OCI-M2 (cell line): ENCODE data around the gene MYD88.

ENCODE experiments used
- DNase-seq: peaks from one replicate; lab custom pipeline; 2025; ENCODE audit not compliant: unreplicated experiment; lab: John Stamatoyannopoulos, UW

The MYD88 gene

DNA sequence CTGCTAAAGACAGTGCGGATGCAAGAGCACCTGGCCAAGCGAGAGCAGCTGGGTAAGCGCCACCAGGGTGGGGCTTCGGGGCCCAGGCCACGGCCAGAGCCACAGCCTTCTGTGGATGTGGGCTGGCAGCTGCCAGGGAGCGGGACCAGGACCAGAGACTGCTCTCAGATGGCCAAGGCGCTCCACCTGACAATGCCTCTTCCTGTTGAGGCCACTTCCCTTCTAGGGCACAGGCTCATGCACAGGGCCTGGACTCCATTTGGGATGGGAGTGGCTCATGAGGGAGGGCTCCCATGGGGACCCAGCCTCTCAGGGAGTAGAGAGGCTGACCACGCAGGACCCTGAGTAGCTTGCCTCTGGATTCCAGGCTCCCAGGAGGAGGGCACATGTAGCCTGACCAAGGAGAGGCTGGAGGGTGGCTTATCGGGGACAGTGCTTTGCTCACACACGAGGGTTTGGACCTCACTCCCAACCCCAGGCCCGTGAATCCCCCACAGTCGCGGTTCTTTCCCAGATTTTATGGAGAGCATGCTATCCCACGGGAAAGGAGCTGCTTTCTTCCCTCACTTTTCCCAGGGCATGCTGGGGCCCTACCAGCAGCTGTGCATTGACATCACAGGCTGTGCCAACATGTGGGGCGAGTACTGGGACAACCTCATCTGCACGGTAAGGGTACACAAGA is 26.6 kb upstream of the MYD88 start:
- no peak for DNase-seq

DNA sequence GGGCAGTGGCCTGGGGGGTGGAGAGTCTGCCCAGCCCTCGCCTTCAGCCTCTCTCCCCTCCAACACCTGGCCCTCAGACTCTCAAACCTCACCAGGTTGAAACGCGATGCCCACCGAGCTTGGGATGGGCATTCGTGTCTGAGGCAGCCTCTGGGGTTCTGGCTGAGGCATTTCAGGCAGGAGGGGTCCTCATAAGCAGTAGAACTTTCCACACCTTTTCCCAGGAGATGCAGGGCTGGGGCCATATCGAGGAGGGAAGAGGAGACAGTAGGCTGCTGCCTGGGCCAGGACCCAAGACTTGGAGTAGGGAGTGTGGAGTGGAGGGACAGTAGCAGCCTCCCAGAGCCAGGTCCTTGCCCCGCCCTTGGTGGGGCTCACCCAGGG is 26.1 kb upstream of the MYD88 start:
- DNase-seq: no peak

DNA sequence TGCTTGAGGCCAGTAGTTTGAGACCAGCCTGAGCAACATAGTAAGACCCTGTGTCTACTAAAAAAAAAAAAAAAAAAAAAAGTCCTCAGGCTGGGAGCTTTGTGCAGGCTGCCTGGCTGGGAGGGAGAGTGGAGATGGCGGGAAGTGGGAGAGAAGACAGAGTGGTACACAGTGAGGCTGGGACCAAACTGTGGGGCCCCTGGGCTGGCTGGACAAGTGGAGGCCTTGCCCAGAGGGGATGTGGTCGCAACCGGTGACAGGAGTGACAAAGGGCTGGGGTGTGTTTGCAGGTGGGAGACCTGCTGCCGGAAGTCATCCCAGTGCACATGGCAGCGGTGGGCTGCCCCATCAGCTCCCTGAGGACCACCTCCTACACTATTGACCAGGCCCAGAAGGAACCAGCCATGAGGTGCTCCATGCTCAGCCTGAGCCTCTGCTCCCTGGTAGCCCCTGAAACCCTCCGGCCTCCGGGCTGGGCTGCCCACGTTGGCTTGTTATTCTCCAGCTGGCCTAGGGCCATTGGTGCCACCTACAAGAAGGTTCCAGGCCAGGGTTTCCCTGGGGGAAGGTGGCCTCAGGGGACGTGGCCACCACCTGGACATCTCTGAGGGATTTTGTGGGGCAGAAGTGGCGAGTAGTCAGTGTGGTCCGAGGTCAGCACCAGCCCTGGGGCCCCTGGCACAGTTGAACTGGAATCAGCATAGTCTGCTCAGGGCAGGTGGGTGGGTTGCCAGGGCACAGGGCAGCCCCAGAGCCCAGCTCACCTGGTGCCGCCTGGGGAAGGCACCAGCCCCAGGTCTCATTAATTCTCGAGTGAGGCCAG is 24.2 kb upstream of the MYD88 start:
- no peak for DNase-seq

DNA sequence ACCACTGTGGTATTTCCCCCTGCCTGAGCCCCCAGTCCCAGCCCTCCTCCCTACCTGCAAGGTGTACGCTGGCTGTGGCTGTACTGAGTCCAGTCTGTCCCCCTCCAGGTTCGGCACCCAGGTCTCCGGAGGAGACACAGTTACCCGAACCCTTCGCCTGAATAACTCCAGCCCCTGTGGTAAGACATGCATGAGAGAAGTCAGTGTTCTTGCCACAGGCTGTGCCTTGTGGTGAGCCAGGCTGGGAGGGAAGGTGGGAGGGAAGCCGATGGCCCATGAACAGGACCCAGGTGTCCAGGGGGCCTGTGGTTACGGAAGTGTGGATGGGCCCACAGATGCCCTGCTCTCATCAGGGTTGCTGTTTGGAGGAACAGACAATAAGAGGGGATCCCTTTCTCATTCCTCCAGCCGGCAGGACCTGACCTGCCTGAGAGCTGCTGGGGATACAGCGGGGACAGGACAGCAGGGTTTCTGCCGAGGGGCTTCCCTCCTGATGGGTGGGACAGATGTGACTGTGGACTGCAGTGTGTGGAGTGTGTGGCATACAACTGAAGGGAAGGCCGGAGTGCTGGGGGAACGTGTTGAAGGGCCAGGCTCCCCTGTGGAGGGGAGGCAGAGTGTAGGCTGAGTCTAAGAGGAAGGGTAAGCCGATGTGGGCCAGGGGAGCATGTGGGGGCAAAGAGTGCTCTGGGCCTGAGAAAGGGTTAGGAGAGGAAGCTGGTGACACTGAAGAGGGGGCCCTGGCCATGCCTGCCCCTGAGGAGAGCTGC is 23.4 kb upstream of the MYD88 start:
- DNase-seq: no peak

DNA sequence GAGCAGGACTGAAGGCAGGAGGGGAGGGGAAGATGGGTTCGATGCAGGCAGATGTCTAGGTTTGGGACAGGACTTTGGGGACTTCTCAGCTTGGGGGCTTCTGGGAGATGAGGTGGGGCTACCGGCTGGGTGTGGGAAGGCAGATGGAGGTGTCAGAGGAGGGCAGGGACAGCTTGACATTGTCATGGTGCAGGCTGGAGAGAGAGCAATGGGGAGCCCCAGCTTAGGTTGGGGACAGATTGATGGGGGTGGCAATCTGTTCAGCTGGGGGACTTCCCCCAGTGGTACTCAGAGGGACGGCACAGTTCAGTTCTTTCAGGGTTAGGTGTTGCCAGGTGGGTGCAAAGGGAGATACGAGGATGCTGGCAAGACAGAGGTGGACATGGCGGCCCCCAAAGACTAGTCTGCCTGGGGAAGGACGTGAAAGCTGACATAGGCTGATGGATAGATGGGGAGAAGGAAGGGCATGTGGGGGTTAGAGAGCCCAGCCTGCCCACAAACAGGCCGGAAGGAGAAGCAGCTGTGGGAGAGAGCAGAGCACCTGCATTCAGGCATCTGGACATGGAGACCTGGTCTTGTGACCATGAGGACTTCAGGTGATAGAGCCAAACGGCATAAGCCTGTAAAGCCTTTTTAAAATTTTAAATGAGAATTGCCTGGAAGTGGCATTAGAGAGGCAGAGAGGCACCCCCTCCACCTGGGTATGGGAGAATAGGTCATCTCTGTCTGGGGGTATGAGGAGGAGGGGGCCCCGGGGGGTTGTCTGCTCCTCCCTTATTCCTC is 22.6 kb upstream of the MYD88 start:
- DNase-seq: no peak

DNA sequence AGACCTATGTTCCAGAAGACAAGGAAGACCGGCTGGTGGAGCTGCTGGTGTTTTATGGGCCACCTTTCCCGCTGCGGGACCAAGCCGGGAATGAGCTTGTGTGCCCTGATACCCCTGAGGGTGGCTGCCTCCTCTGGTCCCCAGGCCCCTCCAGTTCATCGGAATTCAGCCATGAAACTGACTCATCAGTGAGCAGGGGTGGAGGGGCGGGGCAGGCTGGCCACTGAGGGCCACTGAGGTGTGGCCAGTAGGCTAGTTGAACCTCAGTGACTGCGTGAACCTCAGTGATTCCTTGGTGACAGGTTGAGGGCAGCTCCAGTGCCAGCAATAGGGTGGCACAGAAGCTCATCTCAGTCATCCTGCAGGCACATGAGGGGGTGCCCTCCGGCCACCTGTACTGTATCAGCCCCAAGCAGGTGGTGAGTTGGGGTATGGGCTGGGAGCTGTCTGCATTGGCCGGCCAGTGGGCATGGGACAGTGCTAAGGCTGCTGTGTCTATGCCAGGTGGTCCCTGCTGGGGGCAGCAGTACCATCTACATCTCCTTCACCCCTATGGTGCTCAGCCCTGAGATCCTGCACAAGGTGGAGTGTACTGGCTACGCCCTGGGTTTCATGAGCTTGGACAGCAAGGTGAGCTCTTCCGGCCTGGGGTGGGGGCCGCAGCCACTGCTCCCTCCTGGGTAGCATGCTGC is 21.8 kb upstream of the MYD88 start:
- no peak for DNase-seq

DNA sequence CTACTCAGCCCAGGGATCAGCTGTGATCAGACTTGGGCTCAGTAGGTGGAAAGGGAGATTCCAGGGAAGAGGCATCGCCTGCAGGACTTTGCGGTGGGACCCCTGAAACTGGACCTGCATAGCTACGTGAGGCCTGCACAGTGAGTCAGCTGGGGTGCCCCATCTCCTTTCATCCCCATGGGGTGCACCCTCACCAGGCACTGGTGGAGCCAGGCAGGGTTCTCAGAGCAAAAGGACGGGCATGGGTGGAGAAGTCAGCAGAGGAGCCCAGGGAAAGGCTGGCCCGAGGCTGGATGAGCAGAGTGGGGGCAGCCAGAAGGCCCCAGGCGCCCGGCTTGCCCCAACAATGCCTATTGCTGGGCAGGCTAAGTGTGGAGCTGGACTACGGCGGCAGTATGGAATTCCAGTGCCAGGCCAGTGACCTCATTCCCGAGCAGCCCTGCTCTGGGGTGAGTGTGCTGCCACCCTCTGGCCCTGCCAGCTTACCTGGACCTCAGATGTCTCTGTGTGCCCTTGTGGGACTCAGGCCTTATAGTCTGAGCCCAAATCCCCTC is 21.2 kb upstream of the MYD88 start:
- DNase-seq: no peak

DNA sequence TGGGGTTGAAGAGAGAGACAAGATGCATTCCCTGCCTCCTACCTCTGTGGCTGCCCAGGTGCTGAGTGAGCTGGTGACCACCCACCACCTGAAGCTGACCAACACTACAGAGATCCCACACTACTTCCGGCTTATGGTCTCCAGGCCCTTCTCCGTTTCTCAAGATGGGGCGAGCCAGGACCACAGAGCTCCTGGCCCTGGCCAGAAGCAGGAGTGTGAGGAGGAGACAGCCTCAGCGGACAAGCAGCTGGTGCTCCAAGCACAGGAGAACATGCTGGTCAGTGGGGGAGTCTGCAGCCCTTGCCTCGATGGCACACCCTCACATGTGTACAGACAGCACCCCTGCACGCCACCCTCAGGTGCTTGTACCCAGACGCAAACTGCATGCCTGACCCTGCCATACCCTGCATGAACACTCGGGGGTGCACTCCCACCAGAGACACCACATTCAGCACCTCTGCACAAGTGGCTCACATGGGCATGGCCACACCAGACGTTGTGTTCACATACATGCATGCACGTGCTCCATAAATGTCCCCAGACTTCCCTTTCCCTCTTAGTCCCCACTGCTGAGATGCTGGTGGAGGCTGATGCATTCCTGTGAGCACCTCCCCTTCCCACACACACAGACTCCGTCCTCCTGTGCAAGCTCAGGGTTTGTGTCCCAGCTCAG is 20.6 kb upstream of the MYD88 start:
- no peak for DNase-seq

DNA sequence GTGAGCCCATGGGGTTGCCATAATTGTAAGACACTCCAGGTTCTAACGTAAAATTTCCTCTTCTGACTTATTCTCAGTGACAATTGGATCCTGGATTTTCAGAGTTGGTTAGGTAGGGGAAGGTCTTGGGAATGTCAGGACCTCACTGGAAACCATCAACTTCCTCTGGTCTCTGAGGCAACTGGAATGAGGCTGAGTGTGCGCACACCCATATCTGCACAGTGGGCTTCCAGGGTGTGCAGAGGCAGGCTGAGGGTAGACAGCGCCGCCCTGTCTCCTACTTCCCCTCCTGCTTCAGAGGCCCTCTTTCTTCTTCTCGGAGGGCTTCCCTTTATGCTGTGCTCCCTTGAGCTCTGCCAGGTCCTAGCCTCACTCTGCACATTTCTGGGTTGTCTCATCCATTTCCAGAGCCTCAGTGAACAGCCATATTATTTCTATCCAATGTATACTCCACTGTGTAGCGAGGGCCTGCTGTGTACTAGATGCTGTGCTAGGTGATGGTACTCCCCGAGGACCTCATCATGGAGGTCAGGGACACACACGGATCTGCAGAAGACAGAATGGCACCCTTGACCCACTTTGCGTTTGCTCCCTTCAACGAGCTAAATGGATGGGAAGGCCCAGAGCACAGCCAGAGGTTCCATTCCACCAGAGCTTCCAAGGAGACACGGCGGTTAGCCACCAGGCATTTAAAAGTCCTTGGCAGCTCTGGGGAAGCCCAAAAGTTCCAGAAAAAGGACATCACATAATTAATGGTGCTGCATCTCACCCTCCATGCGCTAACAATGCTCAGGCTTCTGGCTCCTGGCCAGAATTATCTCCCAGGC is 19.8 kb upstream of the MYD88 start:
- DNase-seq: no peak

DNA sequence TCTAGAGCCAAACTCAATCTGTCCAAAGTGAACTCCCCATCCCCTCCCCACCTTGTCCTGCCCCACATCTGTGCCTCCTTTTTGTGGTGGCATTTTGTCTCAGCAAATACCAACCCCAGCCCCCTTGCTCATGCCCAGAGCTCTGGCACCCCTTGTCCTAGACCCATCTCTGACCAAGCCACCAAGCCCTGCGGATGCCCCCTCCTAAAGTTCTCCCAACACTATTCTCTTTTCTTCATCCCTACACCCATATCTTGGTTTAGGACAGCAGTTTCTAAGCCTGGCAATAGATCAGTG is 19.3 kb upstream of the MYD88 start:
- DNase-seq: no peak

DNA sequence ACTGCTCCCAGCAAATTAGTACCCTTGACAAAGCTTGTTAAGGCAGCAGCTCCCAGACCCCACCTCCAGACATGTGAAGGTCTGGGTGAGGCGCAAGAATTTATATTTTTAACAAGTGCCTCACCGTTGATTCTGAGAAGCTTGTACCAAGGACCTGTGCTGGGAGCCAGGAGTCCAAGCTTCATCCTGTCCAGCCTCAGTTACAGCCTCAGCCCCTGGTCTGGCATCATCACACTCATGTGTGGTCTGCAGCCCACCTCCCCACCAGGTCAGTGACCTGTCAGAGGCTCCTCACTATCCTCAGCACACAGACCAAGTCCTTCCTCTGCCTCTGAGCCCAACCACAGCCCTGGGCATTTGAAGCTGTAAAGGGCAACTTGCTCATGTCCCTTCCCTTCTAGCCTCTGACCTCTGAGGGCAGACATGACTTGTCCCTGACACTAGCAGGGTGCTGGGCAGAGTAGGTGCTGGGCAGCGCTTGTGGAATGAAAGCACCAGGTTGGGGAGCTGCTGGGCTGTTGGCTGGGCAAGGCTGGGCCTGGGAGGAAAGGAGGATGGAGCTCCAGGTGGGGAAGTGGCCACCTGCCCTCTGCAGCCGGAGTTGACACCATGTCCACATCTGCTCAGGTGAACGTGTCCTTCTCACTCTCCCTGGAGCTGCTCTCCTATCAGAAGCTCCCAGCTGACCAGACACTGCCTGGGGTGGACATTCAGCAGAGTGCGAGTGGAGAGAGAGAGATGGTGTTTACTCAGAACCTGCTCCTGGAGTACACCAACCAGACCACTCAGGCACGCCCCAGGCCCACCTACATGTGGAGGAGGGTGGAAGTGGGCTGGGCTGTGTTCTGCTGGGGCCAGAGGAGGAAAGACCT is 18.4 kb upstream of the MYD88 start:
- no peak for DNase-seq

DNA sequence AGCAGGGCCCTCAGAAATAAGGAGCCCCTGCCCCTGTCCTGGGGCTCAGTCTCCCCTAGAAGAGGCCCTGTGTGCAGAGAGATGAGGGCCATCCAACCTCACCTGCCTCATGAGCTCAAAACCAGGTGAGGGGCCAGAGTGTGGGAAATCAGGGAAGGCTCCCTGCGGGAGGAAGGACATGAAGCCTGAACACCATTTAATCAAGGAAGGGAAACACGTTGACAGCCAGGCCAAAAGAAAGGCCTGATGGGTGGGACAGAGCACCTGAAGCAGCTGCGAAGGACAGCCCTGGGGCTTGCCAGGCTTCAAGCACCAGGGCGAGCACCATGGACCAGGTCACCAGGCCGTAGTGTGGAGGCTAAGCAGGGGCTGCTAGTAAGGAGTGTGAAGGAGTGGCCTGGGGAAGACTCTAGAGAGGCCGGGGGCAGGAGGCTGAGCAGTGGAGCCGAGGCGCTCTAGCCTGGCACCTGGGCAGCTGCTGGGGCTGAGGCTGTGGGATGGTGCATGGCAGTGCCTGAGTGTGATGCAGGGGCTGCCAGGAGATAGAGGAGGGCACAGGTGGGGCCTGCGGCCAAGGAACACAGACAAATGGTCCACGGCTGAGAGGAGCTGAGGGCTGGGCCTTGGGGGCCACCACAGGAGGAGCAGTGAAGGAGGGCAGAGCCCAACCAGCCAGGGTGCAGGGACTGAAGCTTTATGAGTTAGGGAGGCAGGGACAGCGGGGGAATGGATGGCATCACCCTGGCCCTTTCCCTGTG is 17.6 kb upstream of the MYD88 start:
- DNase-seq: no peak

DNA sequence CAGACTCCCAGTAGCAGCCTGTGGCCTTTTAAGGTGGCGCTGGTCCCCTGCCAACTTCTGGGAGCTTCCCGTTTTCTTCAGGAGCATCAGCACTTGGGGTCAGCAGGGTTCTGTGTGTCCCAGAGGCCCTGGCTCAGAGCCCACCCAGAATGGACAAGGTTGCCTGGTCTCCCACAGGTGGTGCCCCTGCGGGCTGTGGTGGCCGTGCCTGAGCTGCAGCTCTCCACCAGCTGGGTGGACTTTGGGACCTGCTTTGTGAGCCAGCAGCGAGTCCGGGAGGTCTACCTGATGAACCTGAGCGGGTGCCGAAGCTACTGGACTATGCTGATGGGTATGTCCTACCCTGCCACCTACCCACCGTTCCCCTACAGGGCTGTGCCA is 17.0 kb upstream of the MYD88 start:
- DNase-seq: no peak

DNA sequence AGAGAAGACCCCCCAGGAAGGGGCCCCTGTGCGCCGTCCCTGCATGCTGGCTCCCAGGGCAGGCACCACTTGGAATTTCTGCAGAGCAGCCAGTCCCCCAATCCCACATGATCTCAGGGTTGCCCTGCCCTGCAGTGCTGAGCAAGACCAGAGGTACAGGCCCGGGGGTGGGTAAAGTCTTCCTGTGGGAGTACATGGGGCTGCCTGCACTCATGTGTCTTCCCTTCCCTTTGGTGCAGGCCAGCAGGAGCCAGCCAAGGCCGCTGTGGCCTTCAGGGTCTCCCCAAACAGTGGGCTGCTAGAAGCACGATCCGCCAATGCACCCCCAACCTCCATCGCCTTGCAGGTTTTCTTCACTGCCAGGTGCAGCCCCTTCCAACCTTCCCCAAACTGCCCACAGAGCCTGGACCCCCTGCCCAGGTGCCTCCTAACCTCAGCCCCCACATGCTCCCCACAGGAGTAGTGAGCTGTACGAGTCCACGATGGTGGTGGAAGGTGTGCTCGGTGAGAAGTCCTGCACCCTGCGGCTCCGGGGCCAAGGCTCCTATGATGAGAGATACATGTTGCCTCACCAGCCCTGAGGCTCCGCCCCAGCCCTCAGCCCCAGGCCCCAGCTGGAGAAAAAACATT is 16.5 kb upstream of the MYD88 start:
- no peak for DNase-seq

DNA sequence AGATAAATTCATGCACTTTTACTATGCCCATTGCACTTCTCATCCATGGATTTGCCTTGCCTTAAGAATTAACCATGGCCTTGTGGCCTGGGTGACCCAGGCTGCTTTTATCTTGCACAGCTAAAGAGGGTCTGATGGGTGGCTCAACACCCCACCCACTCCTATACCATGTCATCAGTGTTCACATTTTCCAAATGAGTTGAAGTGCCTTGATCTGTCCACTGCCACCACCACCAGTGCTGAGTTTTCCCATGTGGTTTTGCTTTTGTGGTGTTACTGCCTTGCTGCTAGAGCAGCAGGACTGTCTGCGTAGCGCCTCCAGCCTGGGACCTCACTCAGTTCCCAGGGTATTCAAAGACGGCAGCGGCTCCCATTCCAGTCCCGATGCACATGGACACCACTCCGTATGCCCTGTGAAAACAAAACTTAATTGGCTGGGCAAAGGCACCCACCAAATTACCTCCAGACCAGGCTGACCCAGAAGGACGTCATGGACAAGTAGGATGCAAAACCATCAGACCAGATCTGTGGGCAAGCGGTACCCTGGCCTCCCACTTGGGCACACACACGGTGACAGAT is 15.7 kb upstream of the MYD88 start:
- DNase-seq: no peak

DNA sequence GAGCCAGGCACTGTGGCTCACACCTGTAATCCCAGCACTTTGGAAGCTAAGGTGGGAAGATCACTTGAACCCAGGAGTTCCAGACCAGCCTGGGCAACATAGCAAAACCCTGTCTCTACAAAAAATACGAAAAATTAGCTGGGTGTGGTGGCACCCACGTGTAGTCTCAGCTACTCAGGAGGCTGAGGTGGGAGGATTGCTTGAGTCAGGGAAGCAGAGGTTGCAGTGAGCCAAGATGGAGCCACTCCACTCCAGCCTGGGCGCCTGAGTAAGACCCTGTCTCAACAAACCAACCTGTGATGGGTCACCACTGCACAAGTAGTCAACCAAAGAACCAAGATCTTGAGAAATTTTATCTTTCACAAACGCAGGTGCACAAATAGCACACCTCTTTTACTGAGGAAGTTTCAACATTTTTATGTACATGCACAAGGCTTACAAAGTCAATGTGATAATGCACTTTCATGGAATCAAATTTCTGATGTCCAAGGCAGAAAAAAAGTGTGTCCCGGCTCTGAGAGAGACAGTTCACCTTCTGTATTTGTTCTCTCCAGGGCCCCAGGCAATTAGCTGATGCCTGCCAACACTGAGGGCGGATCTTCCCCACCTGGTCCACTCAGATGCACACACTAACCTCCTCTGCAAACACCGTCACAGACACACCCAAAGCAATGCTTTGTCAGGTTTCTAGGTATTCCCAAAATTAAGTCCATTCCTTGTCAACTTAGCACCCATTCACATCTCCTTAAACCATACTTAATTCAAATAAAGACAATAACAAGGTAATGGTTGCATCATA is 13.9 kb upstream of the MYD88 start:
- DNase-seq: no peak
